D721Med (cell line): ENCODE measurements around the gene TOR1AIP2.
"Not testable (repeated sequence)": the region's sequence is repeated elsewhere in the genome, so short reads cannot be mapped to it uniquely, and the experiment has no call there.

Experiments used
- DNase-seq: peaks from one replicate; pipeline ENCODE4 v3.0.0; 2011; ENCODE audit warnings: low spot score; ENCODE audit not compliant: insufficient read length
- FAIRE-seq: peaks from 2 replicates; lab custom pipeline; 2011; peaks lifted over from hg19 to GRCh38; lab: Jason Lieb, UNC
- CTCF ChIP-seq: IDR thresholded peaks from 2 replicates; pipeline ENCODE4 v1.5.1; 2012; ENCODE audit warnings: mild to moderate bottlenecking, control low read depth; ENCODE audit not compliant: insufficient read depth; ENCODE audit errors: missing control alignments

The TOR1AIP2 gene

GRCh38 chr1:179840107-179840506 lies 37.5 kb downstream of the TOR1AIP2 start:
- DNase-seq = no peak
- no peak for TF ChIP-seq CTCF
- no peak for FAIRE-seq

DNA sequence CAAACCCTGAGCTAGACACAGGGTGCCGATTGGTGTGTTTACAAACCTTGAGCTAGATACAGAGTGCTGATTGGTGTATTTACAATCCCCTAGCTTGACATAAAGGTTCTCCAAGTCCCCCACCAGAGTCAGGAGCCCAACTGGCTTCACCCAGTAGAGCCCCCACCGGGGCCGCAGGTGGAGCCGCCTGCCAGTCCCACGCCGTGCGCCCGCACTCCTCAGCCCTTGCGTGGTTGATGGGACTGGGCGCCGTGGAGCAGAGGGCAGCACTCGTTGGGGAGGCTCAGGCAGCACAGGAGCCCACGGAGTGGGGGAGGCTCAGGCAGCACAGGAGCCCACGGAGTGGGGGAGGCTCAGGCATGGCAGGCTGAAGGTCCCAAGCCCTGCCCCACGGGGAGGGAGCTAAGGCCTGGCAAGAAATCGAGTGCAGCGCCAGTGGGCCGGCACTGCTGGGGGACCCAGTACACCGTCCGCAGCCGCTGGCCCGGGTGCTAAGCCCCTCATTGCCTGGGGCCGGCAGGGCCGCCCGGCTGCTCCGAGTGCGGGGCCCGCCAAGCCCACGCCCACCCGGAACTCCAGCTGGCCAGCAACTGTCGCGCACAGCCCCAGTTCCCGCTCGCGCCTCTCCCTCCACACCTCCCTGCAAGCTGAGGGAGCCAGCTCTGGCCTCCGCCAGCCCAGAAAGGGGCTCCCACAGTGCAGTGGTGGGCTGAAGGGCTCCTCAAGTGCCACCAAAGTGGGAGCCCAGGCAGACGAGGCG lies 40.7 kb downstream of the TOR1AIP2 start:
- DNase-seq, FAIRE-seq: not testable (repeated sequence)

- FAIRE-seq (no peak), DNase-seq (no peak)
- TF ChIP-seq CTCF = no peak
Observed at GRCh38 chr1:179831852-179832699, 45.5 kb downstream of the TOR1AIP2 start.

DNA sequence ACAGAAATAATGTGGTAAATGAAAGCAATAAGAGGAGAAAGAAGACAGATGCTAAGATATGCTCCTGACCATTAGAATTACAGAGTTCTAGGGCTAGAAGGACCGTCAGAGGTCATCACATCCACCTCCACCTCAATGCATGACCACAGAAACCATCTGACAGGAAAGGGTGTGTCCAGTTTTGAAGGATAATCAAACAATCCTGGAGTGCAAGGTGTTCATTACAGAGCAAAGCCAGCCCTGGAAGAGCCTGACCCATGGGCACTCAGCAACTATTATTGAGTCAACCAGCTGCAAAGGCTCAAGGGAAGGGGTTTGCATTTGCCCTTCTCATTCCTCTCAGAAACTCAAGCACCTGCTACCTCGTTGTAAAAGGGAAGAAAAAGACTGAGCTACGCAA lies 46.4 kb downstream of the TOR1AIP2 start:
- DNase-seq (no peak), FAIRE-seq (no peak)
- no peak for TF ChIP-seq CTCF

- no peak for FAIRE-seq
- no peak for DNase-seq
- no peak for TF ChIP-seq CTCF
Observed at GRCh38 chr1:179828554-179829110, 49.0 kb downstream of the TOR1AIP2 start.

- DNase-seq (no peak), FAIRE-seq (no peak)
- no peak for TF ChIP-seq CTCF
Observed at GRCh38 chr1:179826626-179827280, 50.9 kb downstream of the TOR1AIP2 start.

DNA sequence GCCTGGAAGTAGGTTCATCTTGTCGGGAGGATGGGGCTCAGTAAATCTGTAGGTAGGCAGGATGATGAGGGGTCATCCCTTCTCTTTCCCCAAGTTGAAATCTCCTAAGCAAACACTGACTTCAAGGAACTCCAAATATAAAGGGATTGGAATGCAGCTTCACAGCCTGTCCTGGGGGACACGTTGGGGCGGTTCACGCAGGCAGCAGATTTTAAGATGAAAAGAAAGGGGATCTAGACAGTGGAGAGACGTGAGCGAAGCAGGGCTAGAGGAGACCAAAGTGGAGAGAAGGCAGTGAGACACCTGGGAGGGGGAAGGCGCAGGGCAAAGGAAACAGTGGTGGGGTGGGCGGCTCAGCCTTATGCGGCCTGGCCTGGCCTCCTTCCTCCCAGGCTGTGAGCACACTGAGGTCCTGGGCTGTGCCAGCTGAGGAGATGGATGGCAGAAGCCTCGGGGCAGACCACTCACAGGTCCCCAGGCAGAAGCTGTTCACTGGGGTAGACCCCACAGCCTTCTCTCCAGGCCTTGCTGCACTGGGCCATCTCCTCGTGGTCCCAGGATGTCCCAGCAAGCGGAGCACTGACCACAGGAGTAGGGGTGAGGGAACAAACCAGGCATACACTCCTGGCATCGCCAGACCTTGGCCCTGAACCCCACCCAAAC lies 51.7 kb downstream of the TOR1AIP2 start:
- DNase-seq (no peak), FAIRE-seq (no peak)
- TF ChIP-seq CTCF = no peak
